ENCODE data around the gene ANKMY1.

DNA sequence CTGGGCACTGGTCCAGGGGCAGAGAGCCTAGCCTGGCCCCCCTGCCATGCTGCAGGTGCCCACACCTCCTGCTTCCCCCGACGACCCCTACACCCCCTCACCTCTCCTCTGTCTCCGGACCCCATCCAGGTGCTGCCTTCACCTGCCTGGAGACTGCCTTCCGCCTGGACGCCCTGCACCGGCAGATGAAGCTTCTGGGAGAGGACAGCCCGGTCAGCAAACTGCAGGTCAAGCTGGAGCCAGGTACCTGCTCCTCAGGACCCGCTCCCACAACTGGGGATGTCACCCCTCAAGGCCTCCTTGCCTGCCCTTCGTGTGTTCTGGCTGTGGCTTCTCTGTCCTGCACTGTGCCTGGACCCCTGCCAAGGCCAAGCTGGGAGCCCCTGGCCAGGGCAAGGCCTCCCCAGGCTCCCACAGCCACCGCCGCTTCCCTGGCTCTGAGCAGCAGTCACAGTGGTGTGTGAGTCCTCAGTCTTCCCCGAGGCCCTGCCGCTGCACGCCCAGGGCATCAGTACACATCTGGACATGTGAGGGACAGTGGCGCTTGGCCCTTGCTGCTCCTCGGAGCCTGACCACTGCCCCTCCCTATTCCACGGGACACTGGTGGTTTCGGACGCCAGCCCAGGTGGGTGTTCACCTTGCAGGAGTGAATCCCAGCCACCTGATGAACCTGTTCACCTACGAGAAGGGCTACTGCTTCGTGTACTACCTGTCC lies 16.8 kb upstream of the ANKMY1 start:
- TF ChIP-seq POLR2A (IDR thresholded peaks at IDR 0.05) (no peak), CTCF (IDR thresholded peaks at IDR 0.05) (no peak)
